NCI-H510A treated with DMSO at 0.1 percent for 48 hours (cell line): ENCODE measurements around the gene PCLAF.
A peak's percentile ranks its signal among the peaks of the same experiment; 100 is the strongest.
"Not testable (repeated sequence)": the region's sequence is repeated elsewhere in the genome, so short reads cannot be mapped to it uniquely, and the experiment has no call there.

Experiments
- DNase-seq: peaks from one replicate; lab custom pipeline; 2025; lab: John Stamatoyannopoulos, UW

The PCLAF gene

GRCh38 chr15:64361259-64361658 lies 20.0 kb downstream of the PCLAF start:
- no peak for DNase-seq

- no peak for DNase-seq
These were observed 24.6 kb downstream of the PCLAF start for GRCh38 chr15:64356710-64357040.

- peak; percentile 88 for DNase-seq
These were observed 25.1 kb downstream of the PCLAF start, which contains the start of gene CSNK1G1 for GRCh38 chr15:64355944-64356709. Gene CSNK1G1 (minus strand): TSS chr15:64356173. CDS start chr15:64300499, 55,674 bp downstream.

- DNase-seq: no peak
These were observed 25.8 kb downstream of the PCLAF start for GRCh38 chr15:64355348-64355943.

GRCh38 chr15:64354688-64355344 lies 26.4 kb downstream of the PCLAF start:
- DNase-seq: no peak

GRCh38 chr15:64351265-64351664 lies 30.0 kb downstream of the PCLAF start:
- no peak for DNase-seq

GRCh38 chr15:64349375-64349774 lies 31.9 kb downstream of the PCLAF start:
- no peak for DNase-seq

- DNase-seq: no peak
These were observed 32.8 kb downstream of the PCLAF start for GRCh38 chr15:64348455-64348854.

- DNase-seq: not testable (repeated sequence)
These were observed 35.0 kb downstream of the PCLAF start for GRCh38 chr15:64346242-64346641.

GRCh38 chr15:64344651-64345294 lies 36.5 kb downstream of the PCLAF start:
- no peak for DNase-seq

- no peak for DNase-seq
These were observed 37.4 kb downstream of the PCLAF start for GRCh38 chr15:64343841-64344240.

GRCh38 chr15:64343222-64343621 lies 38.0 kb downstream of the PCLAF start:
- no peak for DNase-seq

GRCh38 chr15:64341961-64342360 lies 39.3 kb downstream of the PCLAF start:
- DNase-seq: no peak

- DNase-seq: no peak
These were observed 40.9 kb downstream of the PCLAF start for GRCh38 chr15:64340355-64340754.

- DNase-seq: no peak
These were observed 43.5 kb downstream of the PCLAF start for GRCh38 chr15:64337761-64338160.

- DNase-seq: peak; percentile 22
These were observed 47.0 kb downstream of the PCLAF start for GRCh38 chr15:64333986-64334929.

- DNase-seq: no peak
These were observed 47.7 kb downstream of the PCLAF start for GRCh38 chr15:64333516-64333915.

GRCh38 chr15:64331668-64332067 lies 49.6 kb downstream of the PCLAF start:
- not testable (repeated sequence) for DNase-seq

- DNase-seq: not testable (repeated sequence)
These were observed 54.3 kb downstream of the PCLAF start for GRCh38 chr15:64326975-64327374.

GRCh38 chr15:64326458-64326857 lies 54.8 kb downstream of the PCLAF start:
- DNase-seq: not testable (repeated sequence)

- DNase-seq: no peak
These were observed 56.9 kb downstream of the PCLAF start for GRCh38 chr15:64324165-64324877.
